NCI-H2107 treated with DMSO at 0.1 percent for 48 hours (cell line): ENCODE results near the gene KLK11.

Source experiments
- DNase-seq: peaks from one replicate; lab custom pipeline; 2025; ENCODE audit not compliant: unreplicated experiment; lab: John Stamatoyannopoulos, UW

The KLK11 gene

GRCh38 chr19:50974702-50975556, 51.5 kb downstream of the KLK11 start:
- no peak for DNase-seq

- DNase-seq: no peak
These were observed 53.5 kb downstream of the KLK11 start for GRCh38 chr19:50972795-50973376.
